Adrenal gland (tissue), 5 donors: ENCODE measurements around the gene ME1.

Experiments used
- POLR2A ChIP-seq, 2 donors: fragments of 450-650 bp; IDR thresholded peaks; one replicate each; pipeline ENCODE4 v1.6.1; 2017; ENCODE audit warnings: antibody characterized with exemption in 2 of 2, mild to moderate bottlenecking in 2 of 2, moderate library complexity in 1 of 2
- TF ChIP-seq, protein P1 (sequence below), 6 experiments: fragments of 450-650 bp in 4 of 6; fragments of 200-600 bp in 2 of 6; sonication (generic) in 1 of 6; IDR thresholded peaks; 1 replicate in 5 of 6; 2 replicates in 1 of 6; pipeline versions ENCODE4 v1.5.1 to v1.8.0; 2016 to 2021; ENCODE audit warnings: antibody characterized with exemption in 6 of 6, mild to moderate bottlenecking in 2 of 6, moderate library complexity in 1 of 6
- donor health status: DM: no; HTN: no; CAD: no.

DNA sequence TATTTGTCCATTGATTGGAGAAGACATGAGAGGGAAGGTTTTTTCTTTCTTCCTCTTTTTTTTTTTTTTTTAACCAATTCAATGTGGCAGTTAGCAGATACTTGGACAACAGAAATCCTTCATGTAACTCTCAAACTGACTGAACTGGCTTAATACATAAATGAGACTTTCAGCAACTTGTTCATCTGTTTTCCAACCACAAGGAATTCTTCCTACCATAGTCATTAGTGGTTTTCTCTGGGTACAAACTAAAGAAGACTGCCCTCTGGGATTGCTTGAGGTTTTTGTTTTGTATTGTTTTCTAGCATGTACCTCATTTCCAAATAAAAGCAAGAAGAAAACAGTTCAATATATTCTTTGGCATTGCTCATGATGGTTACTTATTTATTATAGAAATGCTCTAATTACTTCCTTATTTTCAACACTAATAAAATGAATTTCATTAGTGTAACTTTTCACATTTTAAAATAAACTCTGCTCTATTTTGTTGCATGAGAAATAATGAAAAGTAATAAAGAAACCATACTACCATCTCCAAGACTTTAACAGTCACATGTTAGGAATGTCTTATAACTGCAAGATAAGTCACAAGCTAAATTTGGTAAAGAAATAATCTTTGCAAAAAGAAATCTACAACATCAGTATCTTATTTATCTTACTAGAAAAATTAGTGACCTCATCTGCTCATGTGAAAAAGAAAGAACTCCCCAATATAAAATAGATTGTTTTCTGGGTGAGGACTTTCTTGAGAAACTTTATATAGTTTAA lies 52.0 kb downstream of the ME1 start:
- TF ChIP-seq, protein P1, sequence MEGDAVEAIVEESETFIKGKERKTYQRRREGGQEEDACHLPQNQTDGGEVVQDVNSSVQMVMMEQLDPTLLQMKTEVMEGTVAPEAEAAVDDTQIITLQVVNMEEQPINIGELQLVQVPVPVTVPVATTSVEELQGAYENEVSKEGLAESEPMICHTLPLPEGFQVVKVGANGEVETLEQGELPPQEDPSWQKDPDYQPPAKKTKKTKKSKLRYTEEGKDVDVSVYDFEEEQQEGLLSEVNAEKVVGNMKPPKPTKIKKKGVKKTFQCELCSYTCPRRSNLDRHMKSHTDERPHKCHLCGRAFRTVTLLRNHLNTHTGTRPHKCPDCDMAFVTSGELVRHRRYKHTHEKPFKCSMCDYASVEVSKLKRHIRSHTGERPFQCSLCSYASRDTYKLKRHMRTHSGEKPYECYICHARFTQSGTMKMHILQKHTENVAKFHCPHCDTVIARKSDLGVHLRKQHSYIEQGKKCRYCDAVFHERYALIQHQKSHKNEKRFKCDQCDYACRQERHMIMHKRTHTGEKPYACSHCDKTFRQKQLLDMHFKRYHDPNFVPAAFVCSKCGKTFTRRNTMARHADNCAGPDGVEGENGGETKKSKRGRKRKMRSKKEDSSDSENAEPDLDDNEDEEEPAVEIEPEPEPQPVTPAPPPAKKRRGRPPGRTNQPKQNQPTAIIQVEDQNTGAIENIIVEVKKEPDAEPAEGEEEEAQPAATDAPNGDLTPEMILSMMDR (IDR thresholded peaks at IDR 0.05), result no peak
- TF ChIP-seq POLR2A (IDR thresholded peaks at IDR 0.05), result no peak
